ENCODE measurements around the gene TMEM9. TPM values are rescaled to one million over a fixed set of nuclear protein-coding genes. Genes with fewer than 3 reads are reported as not detected.

The TMEM9 gene
- total RNA-seq, 2 donors from 2014 or later, result 145 to 156 TPM

DNA sequence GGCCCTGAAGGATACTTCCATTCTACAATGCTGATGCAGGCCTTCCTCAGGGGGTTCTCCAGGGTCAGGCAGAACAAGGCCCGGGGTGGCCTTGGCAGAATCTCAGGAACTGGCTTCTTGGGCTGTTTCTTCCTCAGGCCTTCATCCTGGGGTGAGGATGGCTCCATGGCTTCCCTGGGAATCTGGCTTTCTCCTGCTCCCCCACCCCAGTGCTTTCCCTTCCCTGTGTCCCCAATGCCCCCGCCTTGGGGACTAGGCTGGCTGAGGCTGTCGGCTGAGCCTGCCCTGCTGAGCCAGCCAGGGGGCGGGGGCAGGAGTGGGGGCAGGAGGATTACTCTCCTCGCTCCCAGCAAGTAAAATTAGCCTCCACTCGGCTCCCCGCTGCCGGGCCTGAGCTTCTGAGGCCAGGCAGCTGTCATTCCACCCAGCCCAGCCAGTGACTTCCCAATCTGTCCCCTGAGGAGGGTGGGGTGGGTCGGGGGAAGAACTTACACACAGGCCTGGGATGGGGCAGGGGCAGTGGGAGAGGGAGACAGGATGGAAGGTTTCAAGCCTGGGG lies 42.0 kb downstream of the TMEM9 start, which contains the start of gene CACNA1S:
CACNA1S (minus strand) TSS at position 254 of the 559 bp plus-strand sequence; CDS start at position 167, 87 bp downstream.
- no peak within 1 kb of the TSS for H3K27ac Mint-ChIP-seq
- Histone ChIP-seq H3K27ac (ENCODE audit: low read depth, low read length) (no peak within 1 kb of the TSS), H3K4me1 (ENCODE audit: control insufficient read depth, insufficient read depth, low read length) (no peaks in the 10 kb centered on the region), H3K9me3 (ENCODE audit: control insufficient read depth, low read length) (no peaks in the 10 kb centered on the region), H3K36me3 (ENCODE audit: control insufficient read depth, insufficient read depth, low read length) (no peaks in the 10 kb centered on the region), H3K4me3 (ENCODE audit: low read length) (no peak within 1 kb of the TSS), H3K9ac (ENCODE audit: extremely low read depth, low read length, poor library complexity, severe bottlenecking) (no peak within 1 kb of the TSS), H3K27me3 (ENCODE audit: control insufficient read depth, insufficient read depth, low read length, poor library complexity, severe bottlenecking) (peaks cover 24% of the 10 kb centered on the region)
- 60 to 78% methylated on average over 1 to 8 of the region's 9 CpGs for WGBS, 2 experiments (ENCODE audit: insufficient coverage in 1 of 2, insufficient read length in 1 of 2)
- H3K9me3 Mint-ChIP-seq, result no peaks in the 10 kb centered on the region
- peaks cover 42% of the 10 kb centered on the region for H3K27me3 Mint-ChIP-seq (ENCODE audit: insufficient read depth)
- H3K4me1 Mint-ChIP-seq, result peaks cover 15% of the 10 kb centered on the region
- no peak within 1 kb of the TSS for H3K4me3 Mint-ChIP-seq
- TF ChIP-seq, protein P1, sequence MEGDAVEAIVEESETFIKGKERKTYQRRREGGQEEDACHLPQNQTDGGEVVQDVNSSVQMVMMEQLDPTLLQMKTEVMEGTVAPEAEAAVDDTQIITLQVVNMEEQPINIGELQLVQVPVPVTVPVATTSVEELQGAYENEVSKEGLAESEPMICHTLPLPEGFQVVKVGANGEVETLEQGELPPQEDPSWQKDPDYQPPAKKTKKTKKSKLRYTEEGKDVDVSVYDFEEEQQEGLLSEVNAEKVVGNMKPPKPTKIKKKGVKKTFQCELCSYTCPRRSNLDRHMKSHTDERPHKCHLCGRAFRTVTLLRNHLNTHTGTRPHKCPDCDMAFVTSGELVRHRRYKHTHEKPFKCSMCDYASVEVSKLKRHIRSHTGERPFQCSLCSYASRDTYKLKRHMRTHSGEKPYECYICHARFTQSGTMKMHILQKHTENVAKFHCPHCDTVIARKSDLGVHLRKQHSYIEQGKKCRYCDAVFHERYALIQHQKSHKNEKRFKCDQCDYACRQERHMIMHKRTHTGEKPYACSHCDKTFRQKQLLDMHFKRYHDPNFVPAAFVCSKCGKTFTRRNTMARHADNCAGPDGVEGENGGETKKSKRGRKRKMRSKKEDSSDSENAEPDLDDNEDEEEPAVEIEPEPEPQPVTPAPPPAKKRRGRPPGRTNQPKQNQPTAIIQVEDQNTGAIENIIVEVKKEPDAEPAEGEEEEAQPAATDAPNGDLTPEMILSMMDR (conservative IDR thresholded peaks at IDR 0.05), result no peak
- H3K36me3 Mint-ChIP-seq (ENCODE audit: low read depth), result no peaks in the 10 kb centered on the region
- DNase-seq, result no peak

DNA sequence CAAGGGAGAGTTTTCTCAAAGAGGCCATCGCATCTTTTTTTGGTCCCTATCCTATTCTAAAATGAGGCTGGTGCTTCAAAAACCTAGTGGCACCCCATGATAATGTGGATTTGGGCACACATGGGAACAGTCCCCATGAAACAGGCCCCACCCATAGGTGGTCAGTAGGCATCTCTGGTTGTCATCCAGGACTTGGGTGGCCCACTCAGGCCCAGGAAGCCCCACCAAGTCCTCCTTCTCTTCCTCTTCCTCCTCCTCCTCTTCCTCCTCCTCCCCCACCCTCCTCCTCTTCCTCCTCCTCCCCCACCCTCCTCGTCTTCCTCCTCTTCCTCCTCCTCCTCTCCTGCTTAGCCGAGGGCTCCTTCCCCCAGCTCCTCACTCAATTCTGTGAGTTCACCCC lies 42.6 kb downstream of the TMEM9 start:
- Mint-ChIP-seq H3K27ac (no peak overlapping the region), H3K4me1 (peaks cover 15% of the 10 kb centered on the region), H3K36me3 (ENCODE audit: low read depth) (no peaks in the 10 kb centered on the region), H3K4me3 (no peak overlapping the region), H3K9me3 (no peaks in the 10 kb centered on the region), H3K27me3 (ENCODE audit: insufficient read depth) (peaks cover 37% of the 10 kb centered on the region)
- TF ChIP-seq, protein P1 (conservative IDR thresholded peaks at IDR 0.05), result no peak
- Histone ChIP-seq H3K9me3 (ENCODE audit: control insufficient read depth, low read length) (no peaks in the 10 kb centered on the region), H3K27me3 (ENCODE audit: control insufficient read depth, insufficient read depth, low read length, poor library complexity, severe bottlenecking) (peaks cover 24% of the 10 kb centered on the region), H3K4me1 (ENCODE audit: control insufficient read depth, insufficient read depth, low read length) (no peaks in the 10 kb centered on the region), H3K9ac (ENCODE audit: extremely low read depth, low read length, poor library complexity, severe bottlenecking) (no peak overlapping the region), H3K36me3 (ENCODE audit: control insufficient read depth, insufficient read depth, low read length) (no peaks in the 10 kb centered on the region), H3K27ac (ENCODE audit: low read depth, low read length) (no peak overlapping the region), H3K4me3 (ENCODE audit: low read length) (no peak overlapping the region)
- WGBS, 2 experiments (ENCODE audit: insufficient coverage in 1 of 2, insufficient read length in 1 of 2), result 84 to 100% methylated on average over 1 to 3 of the region's 3 CpGs
- no peak for DNase-seq

DNA sequence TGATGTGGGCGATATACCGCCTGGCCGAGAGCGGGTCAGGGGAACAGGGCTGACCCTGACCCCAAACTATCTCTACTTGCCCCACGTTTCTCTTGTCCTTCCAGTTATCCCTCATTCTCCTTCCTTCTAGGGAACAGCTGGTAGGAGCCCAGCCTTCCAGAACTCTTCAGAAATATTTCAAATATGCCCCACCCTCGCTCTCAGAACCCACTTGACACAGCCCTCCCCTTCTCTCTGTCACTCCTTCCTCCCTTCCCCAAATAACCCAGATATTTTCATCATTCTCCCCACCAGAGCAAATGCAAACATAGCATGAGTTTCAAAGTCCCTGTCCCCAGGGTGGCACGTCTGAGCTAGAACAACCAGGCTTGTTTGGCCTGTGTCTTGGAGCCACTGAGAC lies 43.1 kb downstream of the TMEM9 start:
- Mint-ChIP-seq H3K36me3 (ENCODE audit: low read depth) (no peaks in the 10 kb centered on the region), H3K9me3 (no peaks in the 10 kb centered on the region), H3K27me3 (ENCODE audit: insufficient read depth) (peaks cover 32% of the 10 kb centered on the region), H3K4me1 (peaks cover 13% of the 10 kb centered on the region), H3K4me3 (no peak overlapping the region), H3K27ac (no peak overlapping the region)
- Histone ChIP-seq H3K9me3 (ENCODE audit: control insufficient read depth, low read length) (no peaks in the 10 kb centered on the region), H3K27me3 (ENCODE audit: control insufficient read depth, insufficient read depth, low read length, poor library complexity, severe bottlenecking) (peaks cover 24% of the 10 kb centered on the region), H3K36me3 (ENCODE audit: control insufficient read depth, insufficient read depth, low read length) (no peaks in the 10 kb centered on the region), H3K4me1 (ENCODE audit: control insufficient read depth, insufficient read depth, low read length) (no peaks in the 10 kb centered on the region), H3K9ac (ENCODE audit: extremely low read depth, low read length, poor library complexity, severe bottlenecking) (no peak overlapping the region), H3K4me3 (ENCODE audit: low read length) (no peak overlapping the region), H3K27ac (ENCODE audit: low read depth, low read length) (no peak overlapping the region)
- TF ChIP-seq, protein P1 (conservative IDR thresholded peaks at IDR 0.05), result no peak
- 90 to 96% methylated on average over 3 to 7 of the region's 7 CpGs for WGBS, 2 experiments (ENCODE audit: insufficient coverage in 1 of 2, insufficient read length in 1 of 2)
- DNase-seq, result no peak

Data from endodermal cell (in vitro differentiated cells).